ENCODE measurements around the gene ADAMTS8.

- TF ChIP-seq EP300 (IDR thresholded peaks at IDR 0.05; ENCODE audit: borderline replicate concordance) = no peak
- no peak for TF ChIP-seq FOXM1 (IDR thresholded peaks at IDR 0.05; ENCODE audit: borderline replicate concordance, low read depth)
- TF ChIP-seq MAX (IDR thresholded peaks at IDR 0.05) = no peak
- TF ChIP-seq CEBPB (IDR thresholded peaks at IDR 0.05) = no peak
- no peak for TF ChIP-seq RAD21 (IDR thresholded peaks at IDR 0.05; ENCODE audit: low read depth)
- TF ChIP-seq REST (IDR thresholded peaks at IDR 0.05; ENCODE audit: low read depth) = no peak
- TF ChIP-seq TAF1 (IDR thresholded peaks at IDR 0.05; ENCODE audit: low read depth) = no peak
- no peak for TF ChIP-seq NFIC (IDR thresholded peaks at IDR 0.05)
- TF ChIP-seq YY1 (IDR thresholded peaks at IDR 0.05; ENCODE audit: low read depth) = no peak
- no peak for TF ChIP-seq USF1 (IDR thresholded peaks at IDR 0.05)
Measured at GRCh38 chr11:130449310-130449990, 21.0 kb upstream of the ADAMTS8 start.

Measured in Ishikawa (cell line).